K562 (cell line): ENCODE measurements around the gene VTN. TPM values are rescaled to one million over a fixed set of nuclear protein-coding genes. Genes with fewer than 3 reads are reported as not detected.

ENCODE experiments used
- CBX5 ChIP-seq: IDR thresholded peaks from 2 replicates; pipeline ENCODE4 v1.6.1; 2014; ENCODE audit warnings: low read depth, borderline replicate concordance
- DNMT1 ChIP-seq: fragments of 450-650 bp; IDR thresholded peaks from 2 replicates; pipeline ENCODE4 v1.6.1; 2016; ENCODE audit warnings: antibody characterized with exemption, mild to moderate bottlenecking
- HCFC1 ChIP-seq: IDR thresholded peaks from 2 replicates; pipeline ENCODE4 v1.6.1; 2012; ENCODE audit warnings: low read depth, low read length, improper control_type of control experiment
- HIVEP1 ChIP-seq: fragments of 250-450 bp; sonication (Bioruptor Pico); IDR thresholded peaks from 2 replicates; pipeline ENCODE4 v1.4.0; 2020; ENCODE audit warnings: mild to moderate bottlenecking
- NRF1 ChIP-seq, 2 experiments: fragments of 450-650 bp; IDR thresholded peaks in 1 of 2; conservative IDR thresholded peaks in 1 of 2; 2 replicates each; pipeline ENCODE4 v1.6.1; 2014; ENCODE audit warnings: mild to moderate bottlenecking in 2 of 2
- POLR2G ChIP-seq: fragments of 200-400 bp; formaldehyde crosslinking; IDR thresholded peaks from 2 replicates; pipeline ENCODE4 v1.6.1; 2017; ENCODE audit warnings: low read depth, mild to moderate bottlenecking, antibody characterized with exemption, low read length, moderate library complexity
- RBFOX2 ChIP-seq: fragments of 200-400 bp; formaldehyde crosslinking; IDR thresholded peaks from 2 replicates; pipeline ENCODE4 v1.6.1; 2017; ENCODE audit warnings: low read depth, mild to moderate bottlenecking, low read length, moderate library complexity
- RBM22 ChIP-seq: fragments of 200-400 bp; formaldehyde crosslinking; IDR thresholded peaks from 2 replicates; pipeline ENCODE4 v1.6.1; 2018; ENCODE audit warnings: low read length, low read depth; ENCODE audit not compliant: poor library complexity, severe bottlenecking
- STAT5A ChIP-seq: IDR thresholded peaks from 2 replicates; pipeline ENCODE4 v1.6.1; 2012; ENCODE audit warnings: low read length, inconsistent platforms, borderline replicate concordance
- TBL1XR1 ChIP-seq, 2 experiments: IDR thresholded peaks; 2 replicates each; pipeline ENCODE4 v1.6.1; 2012; ENCODE audit warnings: improper control_type of control experiment in 2 of 2, low read length in 2 of 2, mild to moderate bottlenecking in 1 of 2
- XRCC3 ChIP-seq: fragments of 450-650 bp; IDR thresholded peaks from 2 replicates; pipeline ENCODE4 v1.6.1; 2017; ENCODE audit warnings: mild to moderate bottlenecking, moderate library complexity
- ZBTB17 ChIP-seq: fragments of 450-650 bp; formaldehyde crosslinking; IDR thresholded peaks from 2 replicates; pipeline ENCODE4 v1.4.0; 2020; ENCODE audit warnings: mild to moderate bottlenecking
- ZNF431 ChIP-seq: sonication (generic); formaldehyde crosslinking; IDR thresholded peaks from 2 replicates; pipeline ENCODE4 v1.8.0; 2022; ENCODE audit warnings: mild to moderate bottlenecking, missing genetic modification reagents
- ZNF695 ChIP-seq: fragments of 450-650 bp; formaldehyde crosslinking; IDR thresholded peaks from 2 replicates; pipeline ENCODE4 v1.4.0; 2020; ENCODE audit warnings: mild to moderate bottlenecking, moderate library complexity
- polyA plus RNA-seq, 8 experiments: library from polyadenylated mRNA; depleted of rRNA in 4 of 8; stranded (reverse) in 5 of 8; unstranded in 3 of 8; fragments of >200 nt; fragmentation: Nextera tagmentation in 2 of 8; fragmentation: Illumina TruSeq in 1 of 8; extraction: Ambion mirVana in 2 of 8; extraction: Trizol in 1 of 8; gene quantifications; 2 replicates each; pipeline versions ENCODE4 v1.2.1 to v1.2.3, GENCODE V29; 2011 to 2014; ENCODE audit warnings: inconsistent platforms in 1 of 8, missing spikeins in 1 of 8
- total RNA-seq, 7 experiments: library from RNA; depleted of rRNA in 6 of 7; stranded (reverse); fragments of >200 nt in 6 of 7; fragmentation: Illumina TruSeq in 2 of 7; extraction: Trizol in 2 of 7; gene quantifications; 2 replicates each; pipeline versions ENCODE4 v1.2.1 to v1.2.3, GENCODE V29; 2011 to 2021; ENCODE audit warnings: low replicate concordance in 1 of 7
- TF ChIP-seq, protein P1 (sequence below): fragments of 450-650 bp; IDR thresholded peaks from 2 replicates; pipeline ENCODE4 v1.6.1; 2017; ENCODE audit warnings: antibody characterized with exemption
- TF ChIP-seq, protein P2 (sequence below): fragments of 450-650 bp; formaldehyde crosslinking; IDR thresholded peaks from 2 replicates; pipeline ENCODE4 v1.4.0; 2022; ENCODE audit warnings: missing genetic modification characterization
- TF ChIP-seq, protein P3 (sequence below), 2 experiments: fragments of 450-650 bp; formaldehyde crosslinking in 1 of 2; IDR thresholded peaks; 2 replicates each; pipeline versions ENCODE4 v1.4.0 to v1.6.1; 2014 to 2020; ENCODE audit warnings: mild to moderate bottlenecking in 2 of 2, borderline replicate concordance in 1 of 2, low read depth in 1 of 2

Gene VTN
- total and polyA plus RNA-seq, 9 of the 15 experiments (the other 6 are each of a cell fraction or from before 2014, with no cell fraction given) = 0.13 to 1.0 (median 0.29) TPM; not detected in 1

- TF ChIP-seq, protein P1, sequence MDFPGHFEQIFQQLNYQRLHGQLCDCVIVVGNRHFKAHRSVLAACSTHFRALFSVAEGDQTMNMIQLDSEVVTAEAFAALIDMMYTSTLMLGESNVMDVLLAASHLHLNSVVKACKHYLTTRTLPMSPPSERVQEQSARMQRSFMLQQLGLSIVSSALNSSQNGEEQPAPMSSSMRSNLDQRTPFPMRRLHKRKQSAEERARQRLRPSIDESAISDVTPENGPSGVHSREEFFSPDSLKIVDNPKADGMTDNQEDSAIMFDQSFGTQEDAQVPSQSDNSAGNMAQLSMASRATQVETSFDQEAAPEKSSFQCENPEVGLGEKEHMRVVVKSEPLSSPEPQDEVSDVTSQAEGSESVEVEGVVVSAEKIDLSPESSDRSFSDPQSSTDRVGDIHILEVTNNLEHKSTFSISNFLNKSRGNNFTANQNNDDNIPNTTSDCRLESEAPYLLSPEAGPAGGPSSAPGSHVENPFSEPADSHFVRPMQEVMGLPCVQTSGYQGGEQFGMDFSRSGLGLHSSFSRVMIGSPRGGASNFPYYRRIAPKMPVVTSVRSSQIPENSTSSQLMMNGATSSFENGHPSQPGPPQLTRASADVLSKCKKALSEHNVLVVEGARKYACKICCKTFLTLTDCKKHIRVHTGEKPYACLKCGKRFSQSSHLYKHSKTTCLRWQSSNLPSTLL = no peak
- TF ChIP-seq, protein P2, sequence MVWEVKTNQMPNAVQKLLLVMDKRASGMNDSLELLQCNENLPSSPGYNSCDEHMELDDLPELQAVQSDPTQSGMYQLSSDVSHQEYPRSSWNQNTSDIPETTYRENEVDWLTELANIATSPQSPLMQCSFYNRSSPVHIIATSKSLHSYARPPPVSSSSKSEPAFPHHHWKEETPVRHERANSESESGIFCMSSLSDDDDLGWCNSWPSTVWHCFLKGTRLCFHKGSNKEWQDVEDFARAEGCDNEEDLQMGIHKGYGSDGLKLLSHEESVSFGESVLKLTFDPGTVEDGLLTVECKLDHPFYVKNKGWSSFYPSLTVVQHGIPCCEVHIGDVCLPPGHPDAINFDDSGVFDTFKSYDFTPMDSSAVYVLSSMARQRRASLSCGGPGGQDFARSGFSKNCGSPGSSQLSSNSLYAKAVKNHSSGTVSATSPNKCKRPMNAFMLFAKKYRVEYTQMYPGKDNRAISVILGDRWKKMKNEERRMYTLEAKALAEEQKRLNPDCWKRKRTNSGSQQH (CRISPR knock-in tag) = no peak
- no peak for TF ChIP-seq CBX5
- no peak for TF ChIP-seq DNMT1
- peak; percentile 81 for TF ChIP-seq ZBTB17
- TF ChIP-seq, protein P3, sequence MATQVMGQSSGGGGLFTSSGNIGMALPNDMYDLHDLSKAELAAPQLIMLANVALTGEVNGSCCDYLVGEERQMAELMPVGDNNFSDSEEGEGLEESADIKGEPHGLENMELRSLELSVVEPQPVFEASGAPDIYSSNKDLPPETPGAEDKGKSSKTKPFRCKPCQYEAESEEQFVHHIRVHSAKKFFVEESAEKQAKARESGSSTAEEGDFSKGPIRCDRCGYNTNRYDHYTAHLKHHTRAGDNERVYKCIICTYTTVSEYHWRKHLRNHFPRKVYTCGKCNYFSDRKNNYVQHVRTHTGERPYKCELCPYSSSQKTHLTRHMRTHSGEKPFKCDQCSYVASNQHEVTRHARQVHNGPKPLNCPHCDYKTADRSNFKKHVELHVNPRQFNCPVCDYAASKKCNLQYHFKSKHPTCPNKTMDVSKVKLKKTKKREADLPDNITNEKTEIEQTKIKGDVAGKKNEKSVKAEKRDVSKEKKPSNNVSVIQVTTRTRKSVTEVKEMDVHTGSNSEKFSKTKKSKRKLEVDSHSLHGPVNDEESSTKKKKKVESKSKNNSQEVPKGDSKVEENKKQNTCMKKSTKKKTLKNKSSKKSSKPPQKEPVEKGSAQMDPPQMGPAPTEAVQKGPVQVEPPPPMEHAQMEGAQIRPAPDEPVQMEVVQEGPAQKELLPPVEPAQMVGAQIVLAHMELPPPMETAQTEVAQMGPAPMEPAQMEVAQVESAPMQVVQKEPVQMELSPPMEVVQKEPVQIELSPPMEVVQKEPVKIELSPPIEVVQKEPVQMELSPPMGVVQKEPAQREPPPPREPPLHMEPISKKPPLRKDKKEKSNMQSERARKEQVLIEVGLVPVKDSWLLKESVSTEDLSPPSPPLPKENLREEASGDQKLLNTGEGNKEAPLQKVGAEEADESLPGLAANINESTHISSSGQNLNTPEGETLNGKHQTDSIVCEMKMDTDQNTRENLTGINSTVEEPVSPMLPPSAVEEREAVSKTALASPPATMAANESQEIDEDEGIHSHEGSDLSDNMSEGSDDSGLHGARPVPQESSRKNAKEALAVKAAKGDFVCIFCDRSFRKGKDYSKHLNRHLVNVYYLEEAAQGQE (IDR thresholded peaks at IDR 0.05; ENCODE audit: borderline replicate concordance) = 0 out of 2 replicates have a peak, but pooled peaks have one; percentile 20
- TF ChIP-seq, protein P3 (CRISPR knock-in tag; IDR thresholded peaks at IDR 0.05; ENCODE audit: low read depth) = no peak
- TF ChIP-seq HCFC1 = peak; percentile 26; the same call in 1 of the 2 replicates
- no peak for TF ChIP-seq ZNF431
- no peak for TF ChIP-seq TBL1XR1 (IDR thresholded peaks at IDR 0.05; ENCODE audit: low read length in 2 of 2)
- no peak for TF ChIP-seq HIVEP1 (CRISPR knock-in tag)
- no peak for TF ChIP-seq STAT5A
- no peak for TF ChIP-seq XRCC3
- no peak for TF ChIP-seq RBM22
- peak in 1 of 2 experiments; percentile 24; a peak in 1 of 4 replicates for TF ChIP-seq NRF1 (conservative IDR thresholded peaks at IDR 0.05 in 1 of 2, IDR thresholded peaks at IDR 0.05 in 1 of 2)
- TF ChIP-seq POLR2G = peak; percentile 64
- peak; percentile 62 for TF ChIP-seq RBFOX2
- TF ChIP-seq ZNF695 (CRISPR knock-in tag) = no peak
Measured at GRCh38 chr17:28384281-28385036, 14.4 kb upstream of the VTN start (continued).
